ENCODE measurements around the gene LY6G5C.

GRCh38 chr6:31711233-31711632 lies 30.4 kb upstream of the LY6G5C start:
- TF ChIP-seq CTCF (optimal IDR thresholded peaks at IDR 0.05 in 1 of 3, IDR thresholded peaks at IDR 0.05 in 1 of 3, conservative IDR thresholded peaks at IDR 0.05 in 1 of 3; ENCODE audit: extremely low read depth in 1 of 3, insufficient read depth in 2 of 3, low read length in 3 of 3) (no peak), EZH2 (IDR thresholded peaks at IDR 0.05; ENCODE audit: low read length) (no peak)

Data from keratinocyte (primary cell).